ENCODE data around the gene SESN1.

The SESN1 gene

DNA sequence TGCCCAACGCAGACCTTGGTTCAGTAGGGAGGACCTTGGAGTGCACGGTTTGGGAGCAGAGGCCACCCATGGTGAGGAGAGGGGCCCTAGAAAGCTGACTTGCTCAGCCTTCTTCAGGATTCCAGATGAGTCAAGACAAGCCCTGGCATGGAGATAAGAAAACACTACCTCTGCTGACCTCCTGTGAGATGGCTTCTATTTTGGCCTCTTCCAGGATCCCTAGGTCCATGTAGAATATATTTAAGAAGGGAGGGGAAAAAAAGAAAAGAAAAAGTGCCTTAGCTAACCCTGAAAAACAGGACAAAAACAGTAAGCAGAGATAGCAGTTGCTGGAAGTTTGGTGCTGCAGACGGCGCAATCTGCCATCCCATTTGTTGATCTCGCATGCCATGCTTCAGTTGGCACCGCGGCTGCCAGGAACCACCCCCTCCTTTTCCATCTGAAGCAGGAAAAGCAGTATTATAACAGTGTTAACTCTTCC, 146.4 kb downstream of the SESN1 start:
- no peak overlapping the region for H3K4me3 ChIP-seq (replicated peaks; ENCODE audit: low read depth, low read length)
- no peak for DNase-seq (ENCODE audit: low read depth)
- TF ChIP-seq, protein P1, sequence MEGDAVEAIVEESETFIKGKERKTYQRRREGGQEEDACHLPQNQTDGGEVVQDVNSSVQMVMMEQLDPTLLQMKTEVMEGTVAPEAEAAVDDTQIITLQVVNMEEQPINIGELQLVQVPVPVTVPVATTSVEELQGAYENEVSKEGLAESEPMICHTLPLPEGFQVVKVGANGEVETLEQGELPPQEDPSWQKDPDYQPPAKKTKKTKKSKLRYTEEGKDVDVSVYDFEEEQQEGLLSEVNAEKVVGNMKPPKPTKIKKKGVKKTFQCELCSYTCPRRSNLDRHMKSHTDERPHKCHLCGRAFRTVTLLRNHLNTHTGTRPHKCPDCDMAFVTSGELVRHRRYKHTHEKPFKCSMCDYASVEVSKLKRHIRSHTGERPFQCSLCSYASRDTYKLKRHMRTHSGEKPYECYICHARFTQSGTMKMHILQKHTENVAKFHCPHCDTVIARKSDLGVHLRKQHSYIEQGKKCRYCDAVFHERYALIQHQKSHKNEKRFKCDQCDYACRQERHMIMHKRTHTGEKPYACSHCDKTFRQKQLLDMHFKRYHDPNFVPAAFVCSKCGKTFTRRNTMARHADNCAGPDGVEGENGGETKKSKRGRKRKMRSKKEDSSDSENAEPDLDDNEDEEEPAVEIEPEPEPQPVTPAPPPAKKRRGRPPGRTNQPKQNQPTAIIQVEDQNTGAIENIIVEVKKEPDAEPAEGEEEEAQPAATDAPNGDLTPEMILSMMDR (IDR thresholded peaks at IDR 0.05; ENCODE audit: low read length, missing control alignments) = no peak

DNA sequence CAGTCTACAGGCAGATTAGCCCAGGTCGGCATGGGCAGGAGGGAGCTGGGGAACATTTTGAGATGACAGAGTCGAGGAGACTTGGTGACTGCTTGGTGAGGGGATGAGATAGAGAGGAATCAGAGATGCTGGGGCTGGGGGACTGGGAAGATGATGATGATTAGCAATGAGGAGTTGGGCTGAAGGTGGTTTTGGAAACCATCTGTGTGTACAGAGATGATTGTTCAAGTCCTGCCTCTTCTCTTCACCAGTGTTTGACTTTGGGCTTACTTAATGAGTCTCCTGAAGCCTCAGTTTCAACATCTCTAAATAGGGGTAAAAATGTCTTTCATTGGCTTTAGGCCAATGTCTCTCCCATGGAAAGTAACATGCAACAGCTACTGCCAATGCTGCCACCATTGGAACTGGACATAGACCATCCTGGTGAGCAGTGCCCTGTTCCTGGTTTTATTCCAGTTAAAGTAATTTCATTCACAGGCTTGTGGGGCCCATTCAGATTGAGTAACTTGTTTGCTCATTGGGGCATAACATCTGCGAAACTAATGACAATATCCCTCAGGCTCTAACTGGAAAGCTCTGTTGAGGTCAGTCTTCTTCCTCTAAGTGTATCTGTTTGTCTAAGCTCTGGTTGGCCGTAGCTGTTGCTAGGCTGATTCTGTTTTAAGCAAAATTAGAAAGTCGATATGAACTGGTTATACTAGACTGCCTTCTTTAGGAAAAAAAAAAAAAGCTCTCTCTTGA, 147.4 kb downstream of the SESN1 start:
- TF ChIP-seq, protein P1 (IDR thresholded peaks at IDR 0.05; ENCODE audit: low read length, missing control alignments) = no peak
- H3K4me3 ChIP-seq (replicated peaks; ENCODE audit: low read depth, low read length) = no peak overlapping the region
- peak; percentile 85 for DNase-seq (ENCODE audit: low read depth)

DNA sequence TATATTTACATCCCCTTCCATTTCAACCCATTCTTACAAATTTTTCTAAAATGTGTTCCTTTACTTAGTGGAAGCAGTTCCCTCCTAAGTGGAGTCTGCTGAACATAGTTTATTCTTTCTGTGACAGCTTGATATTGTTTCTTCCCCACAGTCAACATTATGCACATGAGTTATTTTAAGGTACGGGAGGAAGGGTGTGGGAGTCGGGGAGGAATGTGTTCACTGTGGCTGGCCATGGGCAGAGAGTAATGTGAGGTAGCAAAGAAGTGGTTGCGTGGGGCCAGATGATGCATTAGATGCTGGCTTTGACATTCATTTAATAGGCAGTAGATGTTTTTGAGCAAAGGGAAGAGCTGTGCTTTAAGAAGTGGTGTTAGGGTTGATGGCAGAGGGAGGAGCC, 148.0 kb downstream of the SESN1 start:
- peak; percentile 72 for DNase-seq (ENCODE audit: low read depth)
- no peak overlapping the region for H3K4me3 ChIP-seq (replicated peaks; ENCODE audit: low read depth, low read length)
- TF ChIP-seq, protein P1 (IDR thresholded peaks at IDR 0.05; ENCODE audit: low read length, missing control alignments) = no peak

DNA sequence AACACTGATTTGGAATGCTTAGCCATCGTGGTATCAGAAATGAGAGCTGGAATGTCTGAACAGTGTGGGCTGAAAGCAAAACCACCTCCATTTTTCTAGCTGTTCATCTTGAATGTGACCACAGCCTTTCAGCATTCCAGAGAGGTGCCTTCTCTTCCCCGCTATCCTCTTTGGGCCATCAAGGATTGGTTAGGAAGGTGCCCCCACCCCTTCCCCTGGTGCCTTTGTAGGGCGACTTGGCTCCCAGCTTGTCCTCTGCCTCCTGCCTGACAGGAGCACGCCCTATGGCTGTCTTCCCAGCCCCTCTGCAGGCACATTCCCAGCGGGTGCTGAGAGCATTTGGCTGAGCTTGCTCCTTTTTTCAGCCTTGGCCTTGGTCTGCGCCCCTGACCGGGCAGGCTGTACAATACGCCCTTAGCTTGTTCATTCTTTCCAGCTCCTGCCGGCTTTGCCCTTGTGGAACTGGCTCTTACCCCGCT, 148.9 kb downstream of the SESN1 start:
- peak; percentile 79 for DNase-seq (ENCODE audit: low read depth)
- H3K4me3 ChIP-seq (replicated peaks; ENCODE audit: low read depth, low read length) = no peak overlapping the region
- TF ChIP-seq, protein P1 (IDR thresholded peaks at IDR 0.05; ENCODE audit: low read length, missing control alignments) = no peak

DNA sequence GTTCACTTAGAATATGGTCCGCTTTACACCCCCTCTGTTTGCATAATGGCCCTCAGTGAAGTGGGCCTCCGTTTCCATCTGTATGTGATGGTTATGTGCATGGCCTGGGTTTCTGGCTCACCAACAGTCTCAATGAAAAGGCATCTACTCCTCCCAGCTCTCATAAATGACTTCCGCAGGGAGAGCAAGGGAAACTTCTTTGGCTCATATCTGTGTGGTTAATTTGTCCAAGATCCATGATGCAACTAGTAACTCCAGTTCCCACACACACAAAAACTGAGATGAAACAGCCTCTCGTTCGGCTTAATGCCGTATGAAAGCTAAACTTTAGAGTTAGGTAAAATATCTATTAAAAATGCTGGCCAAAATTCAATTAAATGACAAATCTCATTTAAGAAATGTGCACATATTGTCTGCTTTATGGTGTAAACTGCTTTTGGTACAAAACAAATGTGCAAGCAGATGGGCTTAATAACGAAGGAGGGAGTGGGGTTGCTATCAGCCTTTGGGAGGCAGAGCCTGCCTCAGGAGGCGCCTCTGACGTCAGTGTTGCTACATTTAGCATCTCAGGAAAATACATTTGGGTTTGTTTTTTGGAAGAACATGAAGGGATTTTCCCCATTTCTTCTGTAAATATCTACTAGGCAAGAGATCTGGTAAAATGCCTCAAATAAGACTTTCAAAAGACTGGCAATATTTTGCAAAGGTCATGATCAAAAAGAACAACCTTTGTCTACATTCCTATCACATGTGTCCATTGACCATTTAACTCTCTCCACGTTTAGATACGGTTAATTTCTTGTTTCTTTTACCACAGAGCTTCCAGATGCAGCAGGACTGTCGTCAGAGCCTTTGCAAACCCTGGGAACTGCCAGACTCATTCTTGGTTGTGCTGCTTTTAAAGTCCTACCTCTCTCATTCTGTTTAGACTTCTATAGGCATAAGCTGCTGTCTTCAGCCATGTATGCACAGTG, 149.7 kb downstream of the SESN1 start:
- TF ChIP-seq, protein P1 (IDR thresholded peaks at IDR 0.05; ENCODE audit: low read length, missing control alignments) = peak; percentile 1
- DNase-seq (ENCODE audit: low read depth) = peak; percentile 97
- peak overlapping the region; percentile 4 for H3K4me3 ChIP-seq (replicated peaks; ENCODE audit: low read depth, low read length)

DNA sequence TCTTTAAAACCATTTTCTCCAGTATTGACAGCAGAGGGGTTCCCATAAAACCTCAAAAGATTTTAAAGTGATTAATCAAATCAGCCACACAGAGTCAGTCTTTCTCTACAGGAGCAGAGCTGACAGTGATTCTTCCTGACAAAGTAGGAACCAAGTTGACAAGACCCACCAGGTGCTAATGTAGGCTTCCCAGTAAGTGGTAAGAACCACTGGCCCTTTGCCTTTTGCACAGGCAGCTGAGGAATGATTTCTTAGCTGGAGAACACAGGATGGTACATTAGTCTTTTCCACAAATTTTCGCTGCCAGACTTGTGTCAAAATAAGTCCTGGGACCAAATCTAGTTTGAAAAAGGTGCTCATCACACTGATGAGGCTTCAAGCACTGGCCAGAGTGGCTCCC, 150.6 kb downstream of the SESN1 start:
- TF ChIP-seq, protein P1 (IDR thresholded peaks at IDR 0.05; ENCODE audit: low read length, missing control alignments) = no peak
- no peak overlapping the region for H3K4me3 ChIP-seq (replicated peaks; ENCODE audit: low read depth, low read length)
- peak; percentile 17 for DNase-seq (ENCODE audit: low read depth)
